DND-41 (cell line): ENCODE results near the gene PPDPF.

ENCODE experiments used
- ATAC-seq: fragments of 200-7000 bp; cut with Tn5 transposase; 3 replicates; pipeline ENCODE4 v1.9.1; 2021; ENCODE audit warnings: low read depth; ENCODE audit not compliant: insufficient read depth
- DNase-seq: peaks from one replicate; pipeline ENCODE4 v3.0.0-alpha.2; 2020
- H2AFZ ChIP-seq: 2 replicates; pipeline ENCODE4 v1.6.0; 2012; ENCODE audit warnings: low read depth, low read length
- H3K27ac ChIP-seq: 2 replicates; pipeline ENCODE4 v1.5.1; 2012; ENCODE audit warnings: low read length, inconsistent platforms
- H3K27me3 ChIP-seq: fragments of 200-600 bp; sonication (generic); 2 replicates; pipeline ENCODE4 v1.6.0; 2012; ENCODE audit warnings: low read length, mild to moderate bottlenecking, inconsistent platforms; ENCODE audit not compliant: insufficient read depth, poor library complexity
- H3K36me3 ChIP-seq: 2 replicates; pipeline ENCODE4 v1.5.1; 2012; ENCODE audit warnings: low read length, inconsistent platforms; ENCODE audit not compliant: insufficient read depth
- H3K4me1 ChIP-seq: 2 replicates; pipeline ENCODE4 v1.5.1; 2012; ENCODE audit warnings: mild to moderate bottlenecking, low read length; ENCODE audit not compliant: insufficient read depth
- H3K4me2 ChIP-seq: 2 replicates; pipeline ENCODE4 v1.6.0; 2012; ENCODE audit warnings: mild to moderate bottlenecking, moderate library complexity, low read length, inconsistent platforms; ENCODE audit not compliant: insufficient read depth
- H3K4me3 ChIP-seq, 2 experiments: fragments of 200-600 bp in 1 of 2; shearing (Covaris generic) in 1 of 2; 2 replicates each; pipeline ENCODE4 v1.5.1; 2012 to 2016; ENCODE audit warnings: inconsistent platforms in 2 of 2, low read length in 2 of 2, mild to moderate bottlenecking in 2 of 2, low read depth in 1 of 2, moderate library complexity in 1 of 2
- H3K79me2 ChIP-seq: 2 replicates; pipeline ENCODE4 v1.6.0; 2012; ENCODE audit warnings: low read length, inconsistent platforms; ENCODE audit not compliant: insufficient read depth
- H3K9ac ChIP-seq: 2 replicates; pipeline ENCODE4 v1.6.0; 2012; ENCODE audit warnings: low read depth, mild to moderate bottlenecking, inconsistent platforms, low read length, moderate library complexity
- H3K9me3 ChIP-seq: 2 replicates; pipeline ENCODE4 v1.5.1; 2012; ENCODE audit warnings: low read length, moderate library complexity, mild to moderate bottlenecking, inconsistent platforms; ENCODE audit not compliant: insufficient read depth, severe bottlenecking
- H4K20me1 ChIP-seq: 2 replicates; pipeline ENCODE4 v1.6.0; 2012; ENCODE audit warnings: low read length; ENCODE audit not compliant: insufficient read depth
- CTCF ChIP-seq: IDR thresholded peaks from 2 replicates; pipeline ENCODE4 v1.5.1; 2012; ENCODE audit warnings: borderline replicate concordance, low read length, moderate library complexity, mild to moderate bottlenecking; ENCODE audit not compliant: poor library complexity, severe bottlenecking; ENCODE audit errors: extremely low read depth
- EZH2 ChIP-seq: IDR thresholded peaks from 3 replicates; pipeline ENCODE4 v1.6.1; 2012; ENCODE audit warnings: borderline replicate concordance, low read depth, mild to moderate bottlenecking, moderate library complexity, low read length, inconsistent platforms; ENCODE audit not compliant: severe bottlenecking

Gene PPDPF

DNA sequence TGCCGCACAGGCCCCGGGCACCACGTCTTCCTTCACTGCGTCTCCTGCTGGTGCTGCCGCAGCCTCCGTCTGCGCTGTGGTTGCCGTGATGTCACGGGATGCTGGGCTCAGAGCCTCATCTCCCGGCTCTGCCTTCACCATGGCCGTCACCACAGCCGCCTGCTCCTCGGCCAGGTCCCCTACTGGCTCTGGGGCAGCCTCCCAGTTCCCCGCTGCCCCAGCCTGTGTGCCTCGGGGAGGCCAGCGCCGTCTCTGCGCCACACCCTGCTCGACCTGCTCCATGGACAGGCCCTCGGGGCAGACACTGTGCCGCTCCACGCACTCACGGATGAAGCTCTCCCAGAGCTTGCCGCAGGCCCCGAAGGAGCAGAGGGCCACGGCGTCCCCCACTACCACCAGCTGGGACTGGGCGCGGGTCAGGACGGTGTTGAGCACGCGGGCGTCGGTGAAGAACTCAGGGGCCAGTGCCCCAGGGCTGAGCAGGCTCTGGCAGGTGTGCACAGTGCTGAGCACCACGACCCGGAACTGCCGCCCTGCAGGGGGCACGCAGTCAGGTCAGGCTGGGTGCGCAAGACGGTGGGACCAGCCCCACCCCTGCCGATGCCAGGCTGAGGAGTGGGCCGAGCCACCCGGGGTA is 45.3 kb downstream of the PPDPF start:
- Histone ChIP-seq H3K4me1 (peaks cover 12% of the 10 kb centered on the region), H3K79me2 (no peaks in the 10 kb centered on the region), H3K4me3 (no peak overlapping the region), H3K27me3 (peaks cover 13% of the 10 kb centered on the region), H2AFZ (no peak overlapping the region), H3K9me3 (no peaks in the 10 kb centered on the region), H3K36me3 (no peaks in the 10 kb centered on the region), H3K9ac (no peak overlapping the region), H4K20me1 (peaks cover 31% of the 10 kb centered on the region), H3K4me2 (no peak overlapping the region), H3K27ac (no peak overlapping the region)
- no peak for ATAC-seq
- DNase-seq, result no peak
- no peak for TF ChIP-seq CTCF
- TF ChIP-seq EZH2, result no peak

DNA sequence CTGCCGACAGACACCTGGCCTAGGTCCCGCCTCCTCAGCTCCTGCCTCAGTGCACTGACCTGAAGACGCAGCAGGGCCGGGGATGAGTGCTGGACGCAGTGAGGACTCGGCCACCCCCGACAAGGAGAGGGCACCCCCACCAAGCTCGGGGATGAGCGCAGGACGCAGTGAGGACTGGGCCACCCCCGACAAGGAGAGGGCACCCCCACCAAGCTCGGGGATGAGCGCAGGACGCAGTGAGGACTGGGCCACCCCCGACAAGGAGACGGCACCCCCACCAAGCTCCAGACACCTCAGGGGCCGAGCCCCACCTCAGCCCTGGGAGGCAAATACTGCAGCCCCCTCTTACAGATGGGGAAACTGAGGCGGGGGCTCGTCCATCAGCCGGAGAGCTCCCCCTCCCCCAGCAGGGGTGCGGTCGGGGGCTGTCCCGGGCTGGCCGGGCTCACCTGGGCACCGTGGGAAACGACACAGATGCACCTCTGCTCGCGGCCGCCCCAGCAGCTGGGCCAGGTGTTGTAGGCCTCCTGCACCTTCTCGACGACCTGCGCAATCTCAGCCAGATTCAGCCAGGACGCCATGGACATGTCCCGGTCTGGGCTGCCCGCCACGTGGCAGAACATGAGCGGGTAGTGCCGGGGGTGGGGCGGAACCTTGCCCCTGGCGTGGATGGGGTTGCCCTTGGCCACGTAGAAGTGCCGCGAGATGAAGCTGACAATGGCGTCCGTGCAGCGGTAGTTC is 46.0 kb downstream of the PPDPF start:
- H3K27ac ChIP-seq, result no peak overlapping the region
- no peaks in the 10 kb centered on the region for H3K9me3 ChIP-seq
- peaks cover 13% of the 10 kb centered on the region for H3K27me3 ChIP-seq
- peaks cover 34% of the 10 kb centered on the region for H4K20me1 ChIP-seq
- ATAC-seq, result no peak
- no peak overlapping the region for H3K9ac ChIP-seq
- H3K4me2 ChIP-seq, result no peak overlapping the region
- H3K79me2 ChIP-seq, result no peaks in the 10 kb centered on the region
- no peak for TF ChIP-seq EZH2
- no peak for TF ChIP-seq CTCF
- peaks cover 12% of the 10 kb centered on the region for H3K4me1 ChIP-seq
- no peak overlapping the region for H3K4me3 ChIP-seq
- no peak overlapping the region for H2AFZ ChIP-seq
- H3K36me3 ChIP-seq, result no peaks in the 10 kb centered on the region
- no peak for DNase-seq

GRCh38 chr20:63567136-63567385 is 46.5 kb downstream of the PPDPF start:
- Histone ChIP-seq H3K9me3 (no peaks in the 10 kb centered on the region), H2AFZ (no peak overlapping the region), H3K4me3 (no peak overlapping the region), H3K36me3 (no peaks in the 10 kb centered on the region), H3K4me2 (no peak overlapping the region), H3K9ac (no peak overlapping the region), H3K79me2 (no peaks in the 10 kb centered on the region), H4K20me1 (peaks cover 34% of the 10 kb centered on the region), H3K4me1 (peaks cover 12% of the 10 kb centered on the region), H3K27me3 (peaks cover 13% of the 10 kb centered on the region), H3K27ac (no peak overlapping the region)
- ATAC-seq (no peak), DNase-seq (no peak)
- no peak for TF ChIP-seq EZH2
- TF ChIP-seq CTCF, result no peak
